HepG2 (cell line): ENCODE measurements around the gene SETD5. TPM values are rescaled to one million over a fixed set of nuclear protein-coding genes. Genes with fewer than 3 reads are reported as not detected.
A peak's percentile ranks its signal among the peaks of the same experiment; 100 is the strongest.

Source experiments
- CBFB ChIP-seq: sonication (generic); formaldehyde crosslinking; IDR thresholded peaks from 2 replicates; pipeline ENCODE4 v1.4.0; 2020; ENCODE audit warnings: missing genetic modification reagents
- HNF4G ChIP-seq, 2 experiments: sonication (generic) in 1 of 2; formaldehyde crosslinking in 1 of 2; IDR thresholded peaks; 2 replicates each; pipeline versions ENCODE4 v1.4.0 to v1.6.1; 2011 to 2020; ENCODE audit warnings: borderline replicate concordance in 2 of 2, low read depth in 2 of 2, mild to moderate bottlenecking in 2 of 2, low read length in 1 of 2, missing genetic modification reagents in 1 of 2, moderate library complexity in 1 of 2
- HOXA9 ChIP-seq: sonication (generic); formaldehyde crosslinking; IDR thresholded peaks from 2 replicates; pipeline ENCODE4 v1.8.1; 2022; ENCODE audit warnings: missing genetic modification reagents, mild to moderate bottlenecking, moderate library complexity, borderline replicate concordance
- IKZF4 ChIP-seq: sonication (generic); formaldehyde crosslinking; IDR thresholded peaks from 2 replicates; pipeline ENCODE4 v1.5.1; 2020; ENCODE audit warnings: borderline replicate concordance, mild to moderate bottlenecking, low read depth, missing genetic modification reagents; ENCODE audit errors: not compliant biosample characterization
- ISX ChIP-seq: sonication (generic); formaldehyde crosslinking; conservative IDR thresholded peaks from 2 replicates; pipeline ENCODE4 v1.5.0; 2020; ENCODE audit warnings: missing genetic modification reagents
- SOX5 ChIP-seq: IDR thresholded peaks from 2 replicates; pipeline ENCODE4 v1.6.1; 2016; ENCODE audit warnings: borderline replicate concordance
- SP2 ChIP-seq: sonication (generic); formaldehyde crosslinking; IDR thresholded peaks from 2 replicates; pipeline ENCODE4 v1.5.1; 2020; ENCODE audit warnings: mild to moderate bottlenecking, missing genetic modification reagents
- SUZ12 ChIP-seq: fragments of 150-350 bp; IDR thresholded peaks from 2 replicates; pipeline ENCODE4 v1.6.1; 2014; ENCODE audit warnings: low read depth, low read length
- ZBTB2 ChIP-seq: sonication (generic); formaldehyde crosslinking; IDR thresholded peaks from 2 replicates; pipeline ENCODE4 v1.8.0; 2022; ENCODE audit warnings: low read depth, missing genetic modification reagents
- ZNF160 ChIP-seq: sonication (generic); formaldehyde crosslinking; IDR thresholded peaks from 2 replicates; pipeline ENCODE4 v1.8.0; 2022; ENCODE audit warnings: mild to moderate bottlenecking, inconsistent platforms, missing genetic modification reagents
- ZNF407 ChIP-seq: sonication (generic); formaldehyde crosslinking; IDR thresholded peaks from one replicate; pipeline ENCODE4 v1.5.1; 2020; ENCODE audit warnings: mild to moderate bottlenecking, missing genetic modification reagents; ENCODE audit errors: not compliant biosample characterization
- ZNF430 ChIP-seq: sonication (generic); formaldehyde crosslinking; IDR thresholded peaks from 2 replicates; pipeline ENCODE4 v1.9.0; 2021; ENCODE audit warnings: mild to moderate bottlenecking, missing genetic modification reagents
- ZNF546 ChIP-seq: sonication (generic); formaldehyde crosslinking; conservative IDR thresholded peaks from 2 replicates; pipeline ENCODE4 v1.8.1; 2023; ENCODE audit warnings: mild to moderate bottlenecking, missing genetic modification reagents
- ZNF547 ChIP-seq: sonication (generic); formaldehyde crosslinking; IDR thresholded peaks from 2 replicates; pipeline ENCODE4 v1.5.1; 2020; ENCODE audit warnings: mild to moderate bottlenecking, missing genetic modification reagents
- ZNF639 ChIP-seq: conservative IDR thresholded peaks from 2 replicates; pipeline ENCODE4 v1.6.1; 2018; ENCODE audit warnings: missing genetic modification reagents
- polyA plus RNA-seq, 8 experiments: library from polyadenylated mRNA; depleted of rRNA in 3 of 8; stranded (reverse) in 7 of 8; unstranded in 1 of 8; fragments of >200 nt; fragmentation: Illumina TruSeq in 4 of 8; extraction: Trizol in 4 of 8; gene quantifications; 2 replicates each; pipeline versions ENCODE4 v1.2.1 to v1.2.3, GENCODE V29; 2011 to 2016; ENCODE audit warnings: low read depth in 4 of 8, missing spikeins in 1 of 8, mixed read lengths in 1 of 8; ENCODE audit not compliant: insufficient read depth in 1 of 8
- total RNA-seq, 5 experiments: library from RNA; depleted of rRNA; stranded (reverse); fragments of >200 nt; fragmentation: Illumina TruSeq; extraction: Trizol; gene quantifications; 2 replicates each; pipeline ENCODE4 v1.2.3, GENCODE V29; 2016; ENCODE audit warnings: low read depth in 1 of 5

The SETD5 gene
- total and polyA plus RNA-seq, 2 of the 13 experiments (the other 11 are each of a cell fraction or from before 2014, with no cell fraction given) = 46.8 to 95.8 TPM

DNA sequence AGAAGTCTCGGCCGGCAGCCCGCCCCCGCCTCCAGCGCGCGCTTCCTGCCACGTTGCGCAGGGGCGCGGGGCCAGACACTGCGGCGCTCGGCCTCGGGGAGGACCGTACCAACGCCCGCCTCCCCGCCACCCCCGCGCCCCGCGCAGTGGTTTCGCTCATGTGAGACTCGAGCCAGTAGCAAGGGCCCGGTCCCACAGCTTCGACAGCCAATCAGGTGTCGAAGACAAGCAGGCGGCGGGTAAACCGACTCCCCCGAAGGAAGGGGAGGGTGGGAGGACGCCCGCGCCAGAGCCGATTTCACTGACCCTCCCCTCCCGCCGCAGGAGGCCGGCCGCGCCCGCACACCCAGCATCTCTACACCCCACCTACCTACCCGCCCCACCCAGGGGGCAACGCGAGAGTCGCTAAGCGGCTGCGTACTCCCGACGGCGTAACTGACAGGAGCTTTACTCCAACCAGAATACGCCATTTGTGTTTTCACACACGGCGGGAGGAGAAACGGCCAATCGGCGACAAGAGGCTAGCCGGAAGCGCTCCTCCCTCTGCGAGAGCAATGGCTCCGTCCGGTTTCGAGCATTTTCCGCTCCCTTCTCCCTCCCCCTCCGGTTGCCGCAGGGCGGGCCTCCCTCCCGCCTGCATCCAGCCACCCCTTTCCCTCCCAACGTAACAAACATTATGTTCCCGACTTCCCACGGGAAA is 633 bp upstream of the SETD5 start (continued):
- TF ChIP-seq ZBTB2 (CRISPR knock-in tag) (peak; percentile 75), CBFB (CRISPR knock-in tag) (no peak; the same call in 1 of the 2 replicates), ZNF639 (CRISPR knock-in tag) (peak; percentile 72), SUZ12 (no peak), SOX5 (CRISPR knock-in tag) (no peak), HNF4G (IDR thresholded peaks at IDR 0.05; ENCODE audit: borderline replicate concordance, low read depth, low read length) (no peak), HNF4G (CRISPR knock-in tag; IDR thresholded peaks at IDR 0.05; ENCODE audit: borderline replicate concordance, low read depth) (no peak), IKZF4 (CRISPR knock-in tag) (peak; percentile 17), ZNF160 (CRISPR knock-in tag) (0 out of 2 replicates have a peak, but pooled peaks have one; percentile 11), ZNF547 (CRISPR knock-in tag) (no peak), ZNF546 (no peak; the same call in 1 of the 2 replicates), HOXA9 (no peak), ZNF407 (CRISPR knock-in tag) (no peak), SP2 (CRISPR knock-in tag) (peak; percentile 94), ISX (CRISPR knock-in tag) (no peak), ZNF430 (no peak; the same call in 1 of the 2 replicates)
